Stomach (tissue), 9 donors: ENCODE measurements around the gene DPF3. TPM values are rescaled to one million over a fixed set of nuclear protein-coding genes. Genes with fewer than 3 reads are reported as not detected.

Experiments
- DNase-seq, 2 donors: peaks; one replicate each; pipeline versions ENCODE4 v3.0.0 to v3.0.0-alpha.2; 2013 to 2019
- H3K27ac ChIP-seq, 5 donors: fragments of 200-600 bp in 4 of 5; sonication (generic) in 4 of 5; one replicate each; pipeline ENCODE4 v1.5.1; 2013 to 2019; ENCODE audit warnings: mild to moderate bottlenecking in 1 of 5, moderate library complexity in 1 of 5
- H3K27me3 ChIP-seq, 3 donors: fragments of 200-600 bp; sonication (generic); one replicate each; pipeline ENCODE4 v1.5.1; 2017 to 2019; ENCODE audit warnings: mixed run types in 1 of 3
- H3K36me3 ChIP-seq, 4 donors: fragments of 200-600 bp; sonication (generic); 1 replicate in 3 of 4; 2 replicates in 1 of 4; pipeline ENCODE4 v1.5.1; 2016 to 2019
- H3K4me1 ChIP-seq, 4 donors: fragments of 200-600 bp; sonication (generic); one replicate each; pipeline ENCODE4 v1.5.1; 2016 to 2019
- H3K4me3 ChIP-seq, 4 donors: fragments of 200-600 bp; sonication (generic) in 3 of 4; one replicate each; pipeline ENCODE4 v1.5.1; 2016 to 2019; ENCODE audit warnings: mild to moderate bottlenecking in 1 of 4
- H3K9me3 ChIP-seq, 4 donors: fragments of 200-600 bp; sonication (generic); one replicate each; pipeline ENCODE4 v1.5.1; 2016 to 2019
- EP300 ChIP-seq: sonication (generic); formaldehyde crosslinking; IDR thresholded peaks from one replicate; pipeline ENCODE4 v1.6.1; 2017; ENCODE audit warnings: antibody characterized with exemption
- POLR2A ChIP-seq, 4 donors: fragments of 450-650 bp; IDR thresholded peaks; one replicate each; pipeline ENCODE4 v1.6.1; 2016; ENCODE audit warnings: antibody characterized with exemption in 4 of 4, control low read depth in 2 of 4, mild to moderate bottlenecking in 1 of 4, moderate library complexity in 1 of 4
- POLR2AphosphoS5 ChIP-seq, 3 donors: sonication (generic); formaldehyde crosslinking; IDR thresholded peaks; one replicate each; pipeline ENCODE4 v1.6.1; 2016; ENCODE audit warnings: antibody characterized with exemption in 3 of 3
- WGBS, 5 donors: extraction: QIAGEN DNeasy Blood & Tissue Kit in 3 of 5; methylation state at CpG; one replicate each; pipeline versions ENCODE4 v1.1.5 to v1.1.7; 2013 to 2018; 5-methylcytosine and 5-hydroxymethylcytosine counted together
- intact Hi-C: fragments of 100-400 bp; cut with DNase I; formaldehyde crosslinking; loops from one replicate; pipeline ENCODE4 v1.15.1; 2023; ENCODE audit warnings: low total_unique reads
- polyA plus RNA-seq, 3 donors: library from polyadenylated mRNA; stranded (reverse); fragments of 200-250 nt; gene quantifications; one replicate each; pipeline ENCODE4 v1.2.3, GENCODE V29; 2013
- total RNA-seq, 5 donors: library from RNA; depleted of rRNA; stranded (reverse); fragments of >200 nt; gene quantifications; one replicate each; pipeline versions ENCODE4 v1.1.0 to v1.2.3, GENCODE V29; 2014 to 2016
- TF ChIP-seq, protein P1 (sequence below), 7 experiments: fragments of 450-650 bp in 4 of 7; fragments of 200-600 bp in 3 of 7; sonication (generic) in 3 of 7; IDR thresholded peaks; one replicate each; pipeline ENCODE4 v1.5.1; 2016 to 2019; ENCODE audit warnings: antibody characterized with exemption in 7 of 7, control low read depth in 2 of 7, mild to moderate bottlenecking in 1 of 7
- donor health status: healthy with polysubstance abuse.
- donor health status: Bipolar disorder and iron deficiency.
- donor health status: healthy.

Gene DPF3
- total and polyA plus RNA-seq, 8 donors: 0.20 to 113 (median 3.7) TPM

DNA sequence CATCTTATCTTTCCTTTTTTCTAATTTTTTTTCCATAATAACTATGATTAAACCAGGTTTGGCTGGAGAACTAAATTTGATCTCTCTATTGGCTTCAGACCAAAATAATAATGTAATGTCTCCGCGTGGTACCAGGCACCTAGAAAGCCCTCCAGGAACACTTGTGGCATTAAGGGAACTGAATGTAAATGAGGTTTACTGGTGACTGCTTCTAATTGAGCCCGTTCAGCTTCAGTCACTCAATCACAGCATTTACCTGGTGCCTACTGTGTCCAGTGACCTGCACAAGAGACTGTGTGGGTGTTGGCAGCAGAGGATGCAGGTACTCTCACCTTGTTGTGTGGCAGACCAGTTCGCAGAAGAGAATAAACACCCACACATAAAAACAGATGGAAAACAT is 302.5 kb downstream of the DPF3 start:
- intact Hi-C loops: no loop called here
- Histone ChIP-seq H3K27me3 (no peaks in the 10 kb centered on the region), H3K4me3 (no peak overlapping the region), H3K27ac (no peak overlapping the region), H3K9me3 (no peaks in the 10 kb centered on the region), H3K36me3 (no peaks in the 10 kb centered on the region), H3K4me1 (no peaks in the 10 kb centered on the region)
- TF ChIP-seq POLR2AphosphoS5 (IDR thresholded peaks at IDR 0.05) (no peak), EP300 (no peak)
- TF ChIP-seq, protein P1, sequence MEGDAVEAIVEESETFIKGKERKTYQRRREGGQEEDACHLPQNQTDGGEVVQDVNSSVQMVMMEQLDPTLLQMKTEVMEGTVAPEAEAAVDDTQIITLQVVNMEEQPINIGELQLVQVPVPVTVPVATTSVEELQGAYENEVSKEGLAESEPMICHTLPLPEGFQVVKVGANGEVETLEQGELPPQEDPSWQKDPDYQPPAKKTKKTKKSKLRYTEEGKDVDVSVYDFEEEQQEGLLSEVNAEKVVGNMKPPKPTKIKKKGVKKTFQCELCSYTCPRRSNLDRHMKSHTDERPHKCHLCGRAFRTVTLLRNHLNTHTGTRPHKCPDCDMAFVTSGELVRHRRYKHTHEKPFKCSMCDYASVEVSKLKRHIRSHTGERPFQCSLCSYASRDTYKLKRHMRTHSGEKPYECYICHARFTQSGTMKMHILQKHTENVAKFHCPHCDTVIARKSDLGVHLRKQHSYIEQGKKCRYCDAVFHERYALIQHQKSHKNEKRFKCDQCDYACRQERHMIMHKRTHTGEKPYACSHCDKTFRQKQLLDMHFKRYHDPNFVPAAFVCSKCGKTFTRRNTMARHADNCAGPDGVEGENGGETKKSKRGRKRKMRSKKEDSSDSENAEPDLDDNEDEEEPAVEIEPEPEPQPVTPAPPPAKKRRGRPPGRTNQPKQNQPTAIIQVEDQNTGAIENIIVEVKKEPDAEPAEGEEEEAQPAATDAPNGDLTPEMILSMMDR (IDR thresholded peaks at IDR 0.05): no peak
- WGBS, 5 donors: 72 to 86% (median 75%) methylated on average over 4 of the region's 4 CpGs
- no peak for DNase-seq

DNA sequence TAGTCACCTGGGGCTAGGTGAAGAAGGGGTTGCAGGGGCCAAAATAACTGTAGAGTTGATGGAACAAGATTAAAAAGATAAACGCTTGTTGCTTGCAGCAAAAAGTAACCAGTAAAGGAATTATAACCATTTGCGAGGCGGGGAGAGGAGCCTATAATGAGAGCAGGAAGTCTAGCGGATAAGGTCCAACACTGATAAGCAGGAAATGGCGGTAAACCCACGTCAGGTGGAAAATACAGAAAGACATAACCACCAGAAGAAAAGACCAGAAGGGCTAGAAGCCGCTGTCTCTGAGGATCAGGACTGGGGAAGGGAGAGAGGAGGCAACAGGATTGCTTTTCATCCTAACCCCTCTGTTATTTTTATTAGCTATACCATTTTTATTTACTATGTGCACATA is 303.3 kb downstream of the DPF3 start:
- WGBS, 5 donors: 57 to 70% (median 66%) methylated on average over 7 of the region's 7 CpGs
- H3K27me3 ChIP-seq: no peaks in the 10 kb centered on the region
- no peak for TF ChIP-seq POLR2AphosphoS5 (IDR thresholded peaks at IDR 0.05)
- TF ChIP-seq, protein P1 (IDR thresholded peaks at IDR 0.05): no peak
- no peak for TF ChIP-seq EP300
- TF ChIP-seq POLR2A (IDR thresholded peaks at IDR 0.05): no peak
- H3K27ac ChIP-seq: no peak overlapping the region
- H3K4me1 ChIP-seq: no peaks in the 10 kb centered on the region
- no peak overlapping the region for H3K4me3 ChIP-seq
- H3K36me3 ChIP-seq: no peaks in the 10 kb centered on the region
- intact Hi-C loops: no loop called here
- DNase-seq: no peak
- no peaks in the 10 kb centered on the region for H3K9me3 ChIP-seq

DNA sequence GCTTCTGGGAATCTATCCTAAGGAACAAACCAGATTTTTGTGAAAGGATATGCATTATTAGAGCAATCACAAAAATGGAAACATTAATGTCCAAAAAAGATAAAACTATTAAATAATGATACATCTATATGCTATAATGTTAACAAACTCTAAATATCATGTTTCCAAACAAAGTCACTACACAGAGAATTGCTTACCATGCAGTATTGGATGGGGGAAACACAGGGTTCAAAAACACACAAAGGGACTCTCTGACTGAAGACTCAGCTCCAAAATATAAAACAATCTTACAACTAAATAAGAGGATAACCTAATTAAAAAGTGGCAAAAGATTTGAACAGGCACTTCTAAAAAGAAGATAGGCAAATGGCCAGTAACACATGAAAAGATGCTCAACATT is 304.2 kb downstream of the DPF3 start:
- H3K4me1 ChIP-seq: no peaks in the 10 kb centered on the region
- DNase-seq: no peak
- H3K27me3 ChIP-seq: no peaks in the 10 kb centered on the region
- no peak overlapping the region for H3K4me3 ChIP-seq
- no peak for TF ChIP-seq EP300
- TF ChIP-seq POLR2A (IDR thresholded peaks at IDR 0.05): no peak
- TF ChIP-seq, protein P1 (IDR thresholded peaks at IDR 0.05): no peak
- no peak for TF ChIP-seq POLR2AphosphoS5 (IDR thresholded peaks at IDR 0.05)
- intact Hi-C loops: no loop called here
- H3K36me3 ChIP-seq: no peaks in the 10 kb centered on the region
- H3K27ac ChIP-seq: no peak overlapping the region
- H3K9me3 ChIP-seq: no peaks in the 10 kb centered on the region

DNA sequence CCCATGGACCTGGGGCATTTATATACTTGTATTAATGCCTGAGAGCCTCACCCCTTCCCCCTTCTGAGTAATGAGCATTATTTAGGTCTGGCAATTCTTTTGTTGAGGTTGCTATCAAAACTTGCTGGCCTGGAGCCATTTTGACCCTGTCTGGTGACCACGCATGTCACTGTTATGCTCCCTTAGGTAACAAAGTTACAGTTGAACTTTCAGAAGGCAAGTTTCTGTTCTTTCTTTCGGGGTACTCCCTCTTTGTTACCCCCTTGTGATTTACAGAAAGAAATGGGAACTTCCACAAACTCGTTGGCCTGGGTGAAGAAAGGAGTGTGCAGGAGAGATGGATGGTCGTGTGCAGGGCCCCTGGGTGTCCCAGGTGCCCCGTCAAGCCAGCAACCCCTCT is 305.4 kb downstream of the DPF3 start:
- 70 to 81% (median 74%) methylated on average over 5 of the region's 5 CpGs for WGBS, 5 donors
- Histone ChIP-seq H3K36me3 (no peaks in the 10 kb centered on the region), H3K4me3 (no peak overlapping the region), H3K9me3 (no peaks in the 10 kb centered on the region), H3K4me1 (no peaks in the 10 kb centered on the region), H3K27ac (no peak overlapping the region), H3K27me3 (no peaks in the 10 kb centered on the region)
- TF ChIP-seq POLR2A (IDR thresholded peaks at IDR 0.05): no peak
- no peak for TF ChIP-seq EP300
- TF ChIP-seq, protein P1 (IDR thresholded peaks at IDR 0.05): no peak
- TF ChIP-seq POLR2AphosphoS5 (IDR thresholded peaks at IDR 0.05): no peak
- DNase-seq: no peak
- intact Hi-C loops: no loop called here
